Fibroblast of the aortic adventitia (primary cell): ENCODE results near the gene PRMT1. TPM values are rescaled to one million over a fixed set of nuclear protein-coding genes. Genes with fewer than 3 reads are reported as not detected.

Source experiments
- DNase-seq: peaks from one replicate; pipeline ENCODE4 v3.0.0-alpha.2; 2010; ENCODE audit warnings: low read depth
- H3K4me3 ChIP-seq: 2 replicates; pipeline ENCODE4 v1.5.1; 2011; ENCODE audit warnings: low read depth, mild to moderate bottlenecking, control low read depth, low read length, moderate library complexity
- total RNA-seq: library from RNA; depleted of rRNA; stranded (reverse); fragments of >200 nt; gene quantifications from 2 replicates; pipeline ENCODE4 v1.2.3, GENCODE V29; 2012; ENCODE audit warnings: low replicate concordance
- TF ChIP-seq, protein P1 (sequence below): IDR thresholded peaks from 2 replicates; pipeline ENCODE4 v1.5.1; 2011; ENCODE audit warnings: mild to moderate bottlenecking, low read length, control low read depth, inconsistent platforms; ENCODE audit not compliant: insufficient read depth

PRMT1 gene
- total RNA-seq, 1 donor = 164 TPM

DNA sequence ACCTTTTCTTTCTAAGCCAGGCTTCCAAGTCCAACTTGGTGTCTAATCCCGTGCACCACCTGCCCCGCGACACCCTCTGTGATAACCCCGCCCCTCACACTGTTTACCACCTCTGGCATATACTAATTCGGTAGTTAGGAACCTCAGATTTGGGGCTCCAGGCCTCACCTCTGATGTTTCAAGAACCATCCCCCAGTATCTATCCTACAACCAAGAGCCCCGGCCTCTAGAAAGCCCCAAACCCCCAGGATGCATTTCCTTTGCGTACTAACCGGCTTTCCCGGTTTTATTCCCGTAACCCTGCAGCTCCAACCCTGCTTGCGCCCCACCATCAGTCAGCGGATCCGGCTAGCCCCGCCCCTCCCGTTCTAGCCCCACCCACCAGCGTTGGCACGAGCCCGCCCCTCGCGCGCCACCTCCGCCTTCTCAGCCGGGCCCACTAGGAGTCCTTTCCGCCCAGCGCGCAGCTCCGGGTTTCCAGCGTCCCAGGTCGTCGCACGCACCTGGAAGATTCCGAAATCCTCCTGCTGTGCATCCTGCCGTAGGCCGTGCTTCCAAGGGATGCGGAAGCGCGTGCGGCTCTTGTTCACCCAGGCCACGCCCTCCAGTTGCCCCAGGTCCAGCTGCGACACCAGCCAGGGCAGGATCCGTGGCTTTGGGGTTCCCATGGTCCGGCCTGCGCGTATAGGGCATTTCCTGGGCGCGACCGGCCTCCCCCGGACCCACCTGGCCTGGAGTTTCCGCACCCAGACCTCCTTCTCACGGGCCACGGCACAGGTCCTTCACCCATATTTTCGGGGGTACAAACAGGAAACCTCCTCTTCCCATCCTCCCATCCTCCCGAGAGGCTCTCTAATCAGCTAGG, 12.7 kb upstream of the PRMT1 start:
- peak overlapping the region; percentile 98 for H3K4me3 ChIP-seq
- TF ChIP-seq, protein P1, sequence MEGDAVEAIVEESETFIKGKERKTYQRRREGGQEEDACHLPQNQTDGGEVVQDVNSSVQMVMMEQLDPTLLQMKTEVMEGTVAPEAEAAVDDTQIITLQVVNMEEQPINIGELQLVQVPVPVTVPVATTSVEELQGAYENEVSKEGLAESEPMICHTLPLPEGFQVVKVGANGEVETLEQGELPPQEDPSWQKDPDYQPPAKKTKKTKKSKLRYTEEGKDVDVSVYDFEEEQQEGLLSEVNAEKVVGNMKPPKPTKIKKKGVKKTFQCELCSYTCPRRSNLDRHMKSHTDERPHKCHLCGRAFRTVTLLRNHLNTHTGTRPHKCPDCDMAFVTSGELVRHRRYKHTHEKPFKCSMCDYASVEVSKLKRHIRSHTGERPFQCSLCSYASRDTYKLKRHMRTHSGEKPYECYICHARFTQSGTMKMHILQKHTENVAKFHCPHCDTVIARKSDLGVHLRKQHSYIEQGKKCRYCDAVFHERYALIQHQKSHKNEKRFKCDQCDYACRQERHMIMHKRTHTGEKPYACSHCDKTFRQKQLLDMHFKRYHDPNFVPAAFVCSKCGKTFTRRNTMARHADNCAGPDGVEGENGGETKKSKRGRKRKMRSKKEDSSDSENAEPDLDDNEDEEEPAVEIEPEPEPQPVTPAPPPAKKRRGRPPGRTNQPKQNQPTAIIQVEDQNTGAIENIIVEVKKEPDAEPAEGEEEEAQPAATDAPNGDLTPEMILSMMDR = peak; percentile 36
- DNase-seq = peak; percentile 65

DNA sequence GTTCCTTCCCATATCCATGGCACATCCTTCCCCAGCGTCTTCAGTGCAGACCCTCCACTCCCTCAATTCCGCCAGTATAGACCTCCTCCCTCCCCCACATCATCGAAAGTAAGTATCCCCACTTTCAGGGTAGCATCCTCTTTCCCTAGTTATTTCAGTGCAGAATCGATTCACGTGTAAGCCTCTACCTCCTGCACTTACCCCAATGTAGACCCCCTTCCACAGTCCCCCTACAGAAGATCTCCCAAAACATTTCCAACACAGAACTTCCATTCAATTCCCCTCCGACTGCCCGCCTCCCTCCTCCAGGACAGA, 12.1 kb upstream of the PRMT1 start:
- DNase-seq = no peak
- TF ChIP-seq, protein P1 = no peak

DNA sequence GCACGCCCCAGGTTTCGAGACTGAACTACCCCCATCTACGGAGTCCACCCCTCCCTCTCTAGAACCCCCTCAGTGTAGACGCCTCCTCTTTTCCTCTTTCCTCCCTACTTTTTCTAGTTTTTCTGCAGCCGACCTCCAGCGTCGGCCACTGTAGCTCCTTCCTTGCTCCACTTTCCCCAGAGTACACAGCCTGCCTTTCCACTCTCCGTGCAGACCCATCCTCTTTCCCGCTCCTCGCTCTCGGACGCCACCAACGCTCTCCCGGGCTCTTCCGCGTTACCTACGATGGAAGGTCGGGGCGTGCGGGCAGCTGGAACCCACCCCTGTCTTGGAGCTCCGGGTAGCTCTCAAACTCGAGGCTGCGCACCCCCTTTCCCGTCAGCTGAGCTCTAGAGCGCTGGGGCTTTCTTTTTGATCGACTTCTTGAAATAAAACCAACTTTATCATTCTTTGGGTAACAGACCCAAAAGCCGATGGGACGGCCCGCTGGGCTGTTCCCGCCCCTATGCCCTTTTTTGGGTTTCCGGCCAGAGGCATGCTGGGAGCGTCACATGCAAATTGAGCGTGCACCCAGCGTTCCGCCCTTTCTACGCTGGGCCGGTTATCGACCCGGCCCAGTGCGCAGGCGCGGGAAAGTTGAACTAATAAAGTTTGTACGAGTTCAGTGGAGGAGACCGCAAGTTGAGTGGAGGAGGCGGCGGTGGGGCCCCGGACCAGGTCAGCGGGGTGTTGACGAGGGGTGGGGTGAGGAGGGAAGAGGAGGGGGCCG, 11.5 kb upstream of the PRMT1 start, which contains the start of the genes BCL2L12 and IRF3:
Gene BCL2L12, plus strand, starts transcription at position 583 of the 769 bp plus-strand sequence. CDS start 760 bp downstream, outside the sequence.
Gene IRF3, minus strand, starts transcription at position 507 of the 769 bp plus-strand sequence. CDS start 1,019 bp downstream, outside the sequence.
- peak within 1 kb of the TSS; percentile 98 for H3K4me3 ChIP-seq
- TF ChIP-seq, protein P1 = no peak
- peak; percentile 97 for DNase-seq

More for the DNA sequence above, 12.1 kb upstream of the PRMT1 start:
- peak overlapping the region; percentile 98 for H3K4me3 ChIP-seq

DNA sequence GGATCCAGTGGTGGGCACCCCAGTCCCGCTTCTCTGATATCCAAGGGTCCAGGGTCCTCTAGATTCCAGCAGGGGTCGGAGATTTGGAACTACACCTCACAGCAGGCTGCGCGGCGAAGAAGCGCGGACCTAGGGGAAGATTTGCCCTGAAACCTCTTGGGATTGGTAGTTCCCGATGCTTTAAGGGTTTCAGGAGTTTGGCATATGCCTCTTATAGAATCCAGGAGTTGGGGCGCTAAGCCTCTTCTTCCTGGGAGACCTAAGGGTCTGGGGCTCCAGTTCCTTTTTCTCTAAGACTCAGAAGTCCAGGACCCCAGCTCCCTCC, 11.0 kb upstream of the PRMT1 start:
- TF ChIP-seq, protein P1 = no peak
- peak overlapping the region; percentile 77 for H3K4me3 ChIP-seq
- DNase-seq = no peak

DNA sequence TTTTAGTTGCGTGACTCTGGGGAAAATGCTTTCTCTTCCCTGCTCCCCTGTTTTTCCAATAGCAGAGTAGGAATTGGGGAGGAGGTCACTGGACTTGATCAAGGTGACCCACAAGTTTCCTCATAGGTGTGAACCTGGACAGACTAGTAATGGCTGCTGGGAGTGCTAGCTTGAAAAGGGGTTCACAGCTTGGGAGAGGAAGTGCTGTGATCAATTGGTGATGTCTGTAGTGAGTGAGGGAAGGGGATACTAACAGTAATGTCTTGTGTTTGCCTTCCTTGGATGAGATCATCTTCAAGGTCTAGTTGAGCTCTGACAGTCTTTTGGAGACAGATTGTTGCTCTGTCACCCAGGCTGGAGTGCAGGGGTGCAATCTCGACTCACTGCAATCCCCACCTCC, 9.6 kb upstream of the PRMT1 start:
- DNase-seq = no peak
- TF ChIP-seq, protein P1 = no peak
- no peak overlapping the region for H3K4me3 ChIP-seq

DNA sequence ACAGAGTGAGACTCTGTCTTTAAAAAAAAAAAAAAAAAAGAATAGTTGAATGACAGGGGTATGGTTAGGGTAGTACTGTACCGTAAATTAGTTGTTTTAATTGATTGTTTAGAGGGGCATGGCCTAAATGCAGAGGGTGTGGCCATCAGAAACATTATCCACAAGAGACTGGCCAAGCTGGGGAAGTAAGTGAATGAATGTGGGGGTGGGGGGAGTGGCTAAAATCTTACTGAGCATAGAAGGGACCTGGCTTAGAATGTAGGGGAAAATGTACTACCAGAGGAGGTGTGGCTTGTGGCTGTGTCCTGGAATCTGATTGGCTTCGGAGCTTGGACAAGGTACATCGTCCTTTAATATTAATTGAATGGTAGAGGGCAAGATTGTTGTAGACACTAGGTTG, 7.6 kb upstream of the PRMT1 start:
- no peak overlapping the region for H3K4me3 ChIP-seq
- no peak for DNase-seq
- TF ChIP-seq, protein P1 = no peak
